Measurements from ENCODE around the gene DTYMK.
"Not testable (repeated sequence)": the region's sequence is repeated elsewhere in the genome, so short reads cannot be mapped to it uniquely, and the experiment has no call there.

Gene DTYMK

GRCh38 chr2:241666627-241667400 lies 19.8 kb downstream of the DTYMK start:
- no peak for DNase-seq (ENCODE audit: insufficient read length, low spot score)
- TF ChIP-seq TAF1 (IDR thresholded peaks at IDR 0.05; ENCODE audit: low read depth, low read length) (no peak), POLR2A (IDR thresholded peaks at IDR 0.05; ENCODE audit: low read depth, low read length) (no peak), PAX5 (IDR thresholded peaks at IDR 0.05; ENCODE audit: insufficient read depth, low read length, severe bottlenecking) (no peak), POLR2AphosphoS5 (IDR thresholded peaks at IDR 0.05; ENCODE audit: low read depth, low read length) (no peak), SPI1 (IDR thresholded peaks at IDR 0.05; ENCODE audit: low read depth, low read length) (no peak), POU2F2 (IDR thresholded peaks at IDR 0.05; ENCODE audit: low read depth, low read length) (no peak)
- FAIRE-seq = no peak

GRCh38 chr2:241665731-241666440 lies 20.7 kb downstream of the DTYMK start:
- no peak for DNase-seq (ENCODE audit: insufficient read length, low spot score)
- FAIRE-seq = peak; percentile 13
- TF ChIP-seq SPI1 (IDR thresholded peaks at IDR 0.05; ENCODE audit: low read depth, low read length) (no peak), PAX5 (IDR thresholded peaks at IDR 0.05; ENCODE audit: insufficient read depth, low read length, severe bottlenecking) (no peak), POLR2A (IDR thresholded peaks at IDR 0.05; ENCODE audit: low read depth, low read length) (no peak), TAF1 (IDR thresholded peaks at IDR 0.05; ENCODE audit: low read depth, low read length) (no peak), POU2F2 (IDR thresholded peaks at IDR 0.05; ENCODE audit: low read depth, low read length) (no peak), POLR2AphosphoS5 (IDR thresholded peaks at IDR 0.05; ENCODE audit: low read depth, low read length) (no peak)

- not testable (repeated sequence) for DNase-seq (ENCODE audit: insufficient read length, low spot score); FAIRE-seq
Measured at GRCh38 chr2:241662731-241663130, 23.9 kb downstream of the DTYMK start.

- TF ChIP-seq TAF1 (IDR thresholded peaks at IDR 0.05; ENCODE audit: low read depth, low read length) (no peak), SPI1 (IDR thresholded peaks at IDR 0.05; ENCODE audit: low read depth, low read length) (no peak), POLR2AphosphoS5 (IDR thresholded peaks at IDR 0.05; ENCODE audit: low read depth, low read length) (no peak), PAX5 (IDR thresholded peaks at IDR 0.05; ENCODE audit: insufficient read depth, low read length, severe bottlenecking) (no peak), POU2F2 (IDR thresholded peaks at IDR 0.05; ENCODE audit: low read depth, low read length) (no peak), POLR2A (IDR thresholded peaks at IDR 0.05; ENCODE audit: low read depth, low read length) (no peak)
- DNase-seq (ENCODE audit: insufficient read length, low spot score) = no peak
- FAIRE-seq = no peak
Measured at GRCh38 chr2:241660593-241661213, 25.9 kb downstream of the DTYMK start.

- DNase-seq (ENCODE audit: insufficient read length, low spot score) = no peak
- TF ChIP-seq PAX5 (IDR thresholded peaks at IDR 0.05; ENCODE audit: insufficient read depth, low read length, severe bottlenecking) (no peak), SPI1 (IDR thresholded peaks at IDR 0.05; ENCODE audit: low read depth, low read length) (no peak), POLR2A (IDR thresholded peaks at IDR 0.05; ENCODE audit: low read depth, low read length) (no peak), TAF1 (IDR thresholded peaks at IDR 0.05; ENCODE audit: low read depth, low read length) (no peak), POLR2AphosphoS5 (IDR thresholded peaks at IDR 0.05; ENCODE audit: low read depth, low read length) (no peak)
- FAIRE-seq = peak; percentile 58
Measured at GRCh38 chr2:241659150-241659739, 27.4 kb downstream of the DTYMK start.

- no peak for TF ChIP-seq POLR2AphosphoS5 (IDR thresholded peaks at IDR 0.05; ENCODE audit: low read depth, low read length)
- no peak for TF ChIP-seq SPI1 (IDR thresholded peaks at IDR 0.05; ENCODE audit: low read depth, low read length)
- TF ChIP-seq POLR2A (IDR thresholded peaks at IDR 0.05; ENCODE audit: low read depth, low read length) = no peak
- no peak for TF ChIP-seq TAF1 (IDR thresholded peaks at IDR 0.05; ENCODE audit: low read depth, low read length)
- TF ChIP-seq POU2F2 (IDR thresholded peaks at IDR 0.05; ENCODE audit: low read depth, low read length) = no peak
- TF ChIP-seq PAX5 (IDR thresholded peaks at IDR 0.05; ENCODE audit: insufficient read depth, low read length, severe bottlenecking) = no peak
- DNase-seq (ENCODE audit: insufficient read length, low spot score) = no peak
- no peak for FAIRE-seq
Measured at GRCh38 chr2:241658296-241658695, 28.3 kb downstream of the DTYMK start.

- TF ChIP-seq POLR2A (IDR thresholded peaks at IDR 0.05; ENCODE audit: low read depth, low read length) = no peak
- no peak for TF ChIP-seq SPI1 (IDR thresholded peaks at IDR 0.05; ENCODE audit: low read depth, low read length)
- no peak for TF ChIP-seq PAX5 (IDR thresholded peaks at IDR 0.05; ENCODE audit: insufficient read depth, low read length, severe bottlenecking)
- no peak for TF ChIP-seq POLR2AphosphoS5 (IDR thresholded peaks at IDR 0.05; ENCODE audit: low read depth, low read length)
- no peak for TF ChIP-seq TAF1 (IDR thresholded peaks at IDR 0.05; ENCODE audit: low read depth, low read length)
- no peak for TF ChIP-seq POU2F2 (IDR thresholded peaks at IDR 0.05; ENCODE audit: low read depth, low read length)
- no peak for FAIRE-seq
Measured at GRCh38 chr2:241657786-241658254, 28.8 kb downstream of the DTYMK start.

GRCh38 chr2:241656190-241656741 lies 30.3 kb downstream of the DTYMK start:
- no peak for TF ChIP-seq SPI1 (IDR thresholded peaks at IDR 0.05; ENCODE audit: low read depth, low read length)
- no peak for TF ChIP-seq TAF1 (IDR thresholded peaks at IDR 0.05; ENCODE audit: low read depth, low read length)
- no peak for TF ChIP-seq POU2F2 (IDR thresholded peaks at IDR 0.05; ENCODE audit: low read depth, low read length)
- no peak for TF ChIP-seq POLR2AphosphoS5 (IDR thresholded peaks at IDR 0.05; ENCODE audit: low read depth, low read length)
- TF ChIP-seq PAX5 (IDR thresholded peaks at IDR 0.05; ENCODE audit: insufficient read depth, low read length, severe bottlenecking) = no peak
- no peak for TF ChIP-seq POLR2A (IDR thresholded peaks at IDR 0.05; ENCODE audit: low read depth, low read length)
- no peak for FAIRE-seq
- DNase-seq (ENCODE audit: insufficient read length, low spot score) = no peak

More at GRCh38 chr2:241657786-241658254, 28.8 kb downstream of the DTYMK start:
- no peak for DNase-seq (ENCODE audit: insufficient read length, low spot score)
